DMS114 treated with DMSO at 0.1 percent for 48 hours (cell line): ENCODE results near the gene BDKRB2.

Source experiments
- DNase-seq: peaks from one replicate; lab custom pipeline; 2025; ENCODE audit not compliant: unreplicated experiment; lab: John Stamatoyannopoulos, UW

Gene BDKRB2

GRCh38 chr14:96204151-96205058, at the start of gene BDKRB2:
Gene BDKRB2 (plus strand): TSS chr14:96204839. CDS start chr14:96237108, 32,269 bp downstream.
- DNase-seq = no peak

- no peak for DNase-seq
Measured at GRCh38 chr14:96154900-96155299, 49.7 kb upstream of the BDKRB2 start.

GRCh38 chr14:96156804-96157760, 47.6 kb upstream of the BDKRB2 start:
- DNase-seq = no peak

GRCh38 chr14:96158735-96159134, 45.9 kb upstream of the BDKRB2 start:
- no peak for DNase-seq

GRCh38 chr14:96160076-96160912, 44.3 kb upstream of the BDKRB2 start:
- DNase-seq = no peak

GRCh38 chr14:96160913-96161310, 43.7 kb upstream of the BDKRB2 start:
- no peak for DNase-seq

- no peak for DNase-seq
Measured at GRCh38 chr14:96161636-96162035, 43.0 kb upstream of the BDKRB2 start.

GRCh38 chr14:96162265-96162664, 42.4 kb upstream of the BDKRB2 start:
- no peak for DNase-seq

- DNase-seq = no peak
Measured at GRCh38 chr14:96162741-96163140, 41.9 kb upstream of the BDKRB2 start.

- no peak for DNase-seq
Measured at GRCh38 chr14:96164861-96165490, 39.7 kb upstream of the BDKRB2 start.

GRCh38 chr14:96165493-96166436, 38.9 kb upstream of the BDKRB2 start:
- DNase-seq = no peak

- no peak for DNase-seq
Measured at GRCh38 chr14:96166461-96167223, 38.0 kb upstream of the BDKRB2 start.

GRCh38 chr14:96167224-96168148, 37.2 kb upstream of the BDKRB2 start:
- DNase-seq = no peak

- no peak for DNase-seq
Measured at GRCh38 chr14:96168581-96168980, 36.1 kb upstream of the BDKRB2 start.

GRCh38 chr14:96170961-96171592, 33.6 kb upstream of the BDKRB2 start:
- no peak for DNase-seq

GRCh38 chr14:96173636-96174475, 30.8 kb upstream of the BDKRB2 start:
- DNase-seq = no peak
